Colonic mucosa (tissue), 4 donors: ENCODE results near the gene GP9. TPM values are rescaled to one million over a fixed set of nuclear protein-coding genes. Genes with fewer than 3 reads are reported as not detected.

Source experiments
- DNase-seq: peaks from one replicate; pipeline ENCODE4 v3.0.0-alpha.2; 2020
- H3K27ac ChIP-seq: fragments of 200-600 bp; one replicate; pipeline ENCODE4 v1.8.0; 2021
- H3K27me3 ChIP-seq: fragments of 200-600 bp; one replicate; pipeline ENCODE4 v1.8.0; 2021
- H3K36me3 ChIP-seq: fragments of 200-600 bp; one replicate; pipeline ENCODE4 v1.8.0; 2021
- H3K4me1 ChIP-seq: fragments of 200-600 bp; one replicate; pipeline ENCODE4 v1.8.0; 2021; ENCODE audit warnings: mild to moderate bottlenecking
- H3K4me3 ChIP-seq: fragments of 200-600 bp; one replicate; pipeline ENCODE4 v1.8.0; 2021
- H3K9ac ChIP-seq, 2 donors: one replicate each; pipeline ENCODE4 v1.7.0; 2013; ENCODE audit warnings: control low read depth in 2 of 2, low read depth in 2 of 2, low read length in 2 of 2
- H3K9me3 ChIP-seq: fragments of 200-600 bp; one replicate; pipeline ENCODE4 v1.8.0; 2021
- CTCF ChIP-seq: fragments of 200-600 bp; IDR thresholded peaks from one replicate; pipeline ENCODE4 v1.8.0; 2022; ENCODE audit warnings: antibody characterized with exemption, mild to moderate bottlenecking
- intact Hi-C: fragments of 100-400 bp; cut with DNase I; formaldehyde crosslinking; loops from one replicate; pipeline ENCODE4 v1.14.1; 2022
- total RNA-seq, 2 donors: library from RNA; stranded (reverse); fragmentation: NEBNext Ultra II Directional in 1 of 2; extraction: Animal tissue kit (Norgen Biotek cat#: 25700) in 1 of 2; gene quantifications; one replicate each; pipeline ENCODE4 v1.2.1, GENCODE V29; 2021
- donor health status: healthy.
- donor health status: DM: no; HTN: no; CAD: no.
- donor health status: DM: no; HTN: no; CAD: no.

The GP9 gene
- total RNA-seq, 2 donors from 2014 or later, result 0.37 TPM; not detected in 1

GRCh38 chr3:129059311-129059958 lies 1.1 kb upstream of the GP9 start:
- no peak for DNase-seq
- peak overlapping the region in 1 of 2 donors; percentile 5 for H3K9ac ChIP-seq
- H3K4me3 ChIP-seq, result no peak overlapping the region
- TF ChIP-seq CTCF, result no peak
- no peaks in the 10 kb centered on the region for H3K36me3 ChIP-seq
- no peaks in the 10 kb centered on the region for H3K9me3 ChIP-seq
- H3K27me3 ChIP-seq, result no peaks in the 10 kb centered on the region
- intact Hi-C loops, result no loop called here
- peak overlapping the region; percentile 8 for H3K27ac ChIP-seq
- peaks cover 3% of the 10 kb centered on the region for H3K4me1 ChIP-seq

- Histone ChIP-seq H3K4me3 (no peak overlapping the region), H3K36me3 (no peaks in the 10 kb centered on the region), H3K4me1 (peaks cover under 1% of the 10 kb centered on the region), H3K27ac (no peak overlapping the region), H3K27me3 (no peaks in the 10 kb centered on the region), H3K9me3 (no peaks in the 10 kb centered on the region), H3K9ac (peak overlapping the region in 1 of 2 donors; percentile 17)
- no peak for DNase-seq
- intact Hi-C loops, result no loop called here
- no peak for TF ChIP-seq CTCF
Measured at GRCh38 chr3:129061023-129061887, 676 bp downstream of the GP9 start.

- no peaks in the 10 kb centered on the region for H3K9me3 ChIP-seq
- no peaks in the 10 kb centered on the region for H3K4me1 ChIP-seq
- H3K9ac ChIP-seq, result peak overlapping the region in 1 of 2 donors; percentile 55
- H3K27ac ChIP-seq, result no peak overlapping the region
- no peak for DNase-seq
- H3K4me3 ChIP-seq, result no peak overlapping the region
- H3K27me3 ChIP-seq, result no peaks in the 10 kb centered on the region
- intact Hi-C loops, result no loop called here
- no peak for TF ChIP-seq CTCF
- no peaks in the 10 kb centered on the region for H3K36me3 ChIP-seq
Measured at GRCh38 chr3:129061888-129062834, 1.6 kb downstream of the GP9 start.

- Histone ChIP-seq H3K27me3 (no peaks in the 10 kb centered on the region), H3K27ac (peak overlapping the region; percentile 94), H3K9me3 (no peaks in the 10 kb centered on the region), H3K4me3 (no peak overlapping the region), H3K36me3 (no peaks in the 10 kb centered on the region), H3K9ac (peak overlapping the region in 1 of 2 donors; percentile 51), H3K4me1 (no peaks in the 10 kb centered on the region)
- TF ChIP-seq CTCF, result no peak
- intact Hi-C loops, result no loop called here
- DNase-seq, result no peak
Measured at GRCh38 chr3:129063091-129063640, 2.6 kb downstream of the GP9 start.
